Spleen (tissue), 7 donors: ENCODE measurements around the gene TTC24.
"Not testable (repeated sequence)": the region's sequence is repeated elsewhere in the genome, so short reads cannot be mapped to it uniquely, and the experiment has no call there.

ENCODE experiments used
- POLR2A ChIP-seq, 3 donors: fragments of 450-650 bp; IDR thresholded peaks; one replicate each; pipeline ENCODE4 v1.5.1; 2017; ENCODE audit warnings: antibody characterized with exemption in 3 of 3, mild to moderate bottlenecking in 1 of 3
- POLR2AphosphoS5 ChIP-seq, 3 donors: sonication (generic); formaldehyde crosslinking; IDR thresholded peaks; one replicate each; pipeline ENCODE4 v1.5.1; 2017; ENCODE audit warnings: antibody characterized with exemption in 3 of 3
- TF ChIP-seq, protein P1 (sequence below), 11 experiments: fragments of 200-600 bp in 7 of 11; fragments of 450-650 bp in 4 of 11; sonication (generic) in 4 of 11; IDR thresholded peaks in 8 of 11; conservative IDR thresholded peaks in 3 of 11; 1 replicate in 7 of 11; 2 replicates in 4 of 11; pipeline versions ENCODE4 v1.4.0 to v1.8.0; 2016 to 2021; ENCODE audit warnings: antibody characterized with exemption in 11 of 11, inconsistent platforms in 4 of 11, mild to moderate bottlenecking in 1 of 11
- donor health status: DM: no; HTN: no; CAD: no; lungs with moderate emphysema.
- donor health status: DM: no; HTN: no; CAD: no.
- donor health status: DM: no; HTN: no; CAD: no.

DNA sequence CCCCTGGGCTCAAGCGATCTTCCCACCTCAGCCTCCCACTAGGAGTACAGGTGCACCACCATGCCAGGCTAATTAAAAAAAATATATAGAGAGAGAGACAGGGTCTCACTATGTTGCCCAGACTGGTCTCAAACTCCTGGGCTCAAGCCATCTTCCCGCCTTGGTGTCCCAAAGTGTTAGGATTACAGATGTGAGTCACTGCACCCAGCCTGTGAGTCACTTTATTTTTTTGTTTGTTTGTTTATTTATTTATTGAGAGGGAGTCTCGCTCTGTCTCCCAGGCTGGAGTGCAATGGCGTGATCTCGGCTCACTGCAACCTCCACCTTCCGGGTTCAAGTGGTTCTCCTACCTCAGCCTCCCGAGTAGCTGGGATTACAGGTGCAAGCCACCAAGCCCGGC lies 8.4 kb downstream of the TTC24 start:
- TF ChIP-seq, protein P1, sequence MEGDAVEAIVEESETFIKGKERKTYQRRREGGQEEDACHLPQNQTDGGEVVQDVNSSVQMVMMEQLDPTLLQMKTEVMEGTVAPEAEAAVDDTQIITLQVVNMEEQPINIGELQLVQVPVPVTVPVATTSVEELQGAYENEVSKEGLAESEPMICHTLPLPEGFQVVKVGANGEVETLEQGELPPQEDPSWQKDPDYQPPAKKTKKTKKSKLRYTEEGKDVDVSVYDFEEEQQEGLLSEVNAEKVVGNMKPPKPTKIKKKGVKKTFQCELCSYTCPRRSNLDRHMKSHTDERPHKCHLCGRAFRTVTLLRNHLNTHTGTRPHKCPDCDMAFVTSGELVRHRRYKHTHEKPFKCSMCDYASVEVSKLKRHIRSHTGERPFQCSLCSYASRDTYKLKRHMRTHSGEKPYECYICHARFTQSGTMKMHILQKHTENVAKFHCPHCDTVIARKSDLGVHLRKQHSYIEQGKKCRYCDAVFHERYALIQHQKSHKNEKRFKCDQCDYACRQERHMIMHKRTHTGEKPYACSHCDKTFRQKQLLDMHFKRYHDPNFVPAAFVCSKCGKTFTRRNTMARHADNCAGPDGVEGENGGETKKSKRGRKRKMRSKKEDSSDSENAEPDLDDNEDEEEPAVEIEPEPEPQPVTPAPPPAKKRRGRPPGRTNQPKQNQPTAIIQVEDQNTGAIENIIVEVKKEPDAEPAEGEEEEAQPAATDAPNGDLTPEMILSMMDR (IDR thresholded peaks at IDR 0.05 in 8 of 11, conservative IDR thresholded peaks at IDR 0.05 in 3 of 11) = not testable (repeated sequence)
- TF ChIP-seq POLR2A, POLR2AphosphoS5 (IDR thresholded peaks at IDR 0.05): not testable (repeated sequence)
